GM19035 (cell line): Measurements from ENCODE around the gene ODC1.

Experiments
- ATAC-seq: cut with Tn5 transposase; IDR thresholded peaks from one replicate; pipeline ENCODE4 v1.9.1; 2021; ENCODE audit not compliant: unreplicated experiment

Gene ODC1

DNA sequence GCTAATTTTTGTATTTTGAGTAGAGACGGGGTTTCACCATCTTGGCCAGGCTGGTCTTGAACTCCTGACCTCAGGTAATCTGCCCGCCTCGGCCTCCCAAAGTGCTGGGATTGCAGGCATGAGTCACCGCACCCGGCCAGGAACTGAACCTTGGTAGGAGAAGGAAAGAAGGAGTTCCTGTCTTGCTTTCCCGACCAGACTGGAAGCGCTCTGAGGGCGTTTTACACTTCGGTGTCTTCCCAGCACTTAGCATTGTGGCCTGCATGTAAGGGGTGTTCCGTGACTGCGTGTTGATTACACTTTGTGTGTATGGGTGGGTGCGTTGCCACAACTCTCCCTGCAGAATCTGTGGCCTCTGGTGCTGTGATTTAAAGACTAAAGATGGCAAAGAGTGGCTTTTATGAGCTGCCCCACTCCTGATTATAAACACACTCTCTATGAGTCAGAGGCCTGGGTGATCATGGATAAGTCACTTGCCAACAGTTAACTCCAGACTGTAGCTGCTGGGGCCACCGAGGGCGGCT, 46.0 kb downstream of the ODC1 start:
- no peak for ATAC-seq

DNA sequence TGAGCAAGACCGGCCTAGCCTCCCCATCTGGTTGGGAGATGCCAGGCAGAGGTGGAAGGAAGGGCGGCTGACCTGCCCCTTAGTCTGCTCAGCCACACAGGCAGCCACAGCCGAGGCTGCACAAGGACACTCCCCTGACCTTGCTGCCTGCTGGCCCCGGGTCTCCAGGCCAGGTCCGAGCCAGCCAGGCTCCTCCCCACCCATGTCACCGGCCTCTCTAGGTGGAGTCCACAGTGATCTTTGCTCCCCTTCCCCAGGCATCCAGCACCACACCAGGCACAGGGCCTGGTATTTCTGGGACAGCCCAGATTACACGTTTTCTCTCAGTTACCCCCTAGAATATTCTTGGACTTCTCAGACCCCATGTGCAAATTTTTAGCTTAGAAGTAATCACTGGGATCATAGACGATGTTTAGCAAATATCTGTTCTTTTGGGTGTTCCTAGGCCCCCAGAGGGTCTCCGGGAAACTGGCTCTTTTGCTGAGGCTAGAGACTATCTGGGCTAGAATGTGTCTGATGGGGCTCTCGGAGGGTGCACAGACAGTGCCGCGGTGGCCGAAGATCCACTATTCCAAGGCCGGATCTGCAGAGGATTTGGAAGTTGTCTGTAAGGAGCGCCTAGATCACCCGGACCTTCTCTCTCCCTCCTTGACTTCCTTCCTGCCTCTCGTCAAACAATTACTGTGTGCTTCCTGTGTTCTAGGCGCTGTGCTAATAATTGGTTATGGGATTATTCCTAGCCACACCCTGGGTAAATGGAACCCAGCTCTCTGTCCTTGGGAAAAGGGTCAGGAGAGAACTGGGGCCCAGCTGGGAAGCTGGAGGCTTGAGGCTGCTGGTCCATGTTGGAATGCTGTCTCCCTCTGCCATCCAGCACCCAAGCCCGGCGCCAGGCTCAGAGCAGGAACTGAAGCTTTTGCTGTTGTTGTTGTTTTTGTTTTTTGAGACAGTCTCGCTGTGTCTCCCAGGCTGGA, 46.9 kb downstream of the ODC1 start:
- no peak for ATAC-seq

DNA sequence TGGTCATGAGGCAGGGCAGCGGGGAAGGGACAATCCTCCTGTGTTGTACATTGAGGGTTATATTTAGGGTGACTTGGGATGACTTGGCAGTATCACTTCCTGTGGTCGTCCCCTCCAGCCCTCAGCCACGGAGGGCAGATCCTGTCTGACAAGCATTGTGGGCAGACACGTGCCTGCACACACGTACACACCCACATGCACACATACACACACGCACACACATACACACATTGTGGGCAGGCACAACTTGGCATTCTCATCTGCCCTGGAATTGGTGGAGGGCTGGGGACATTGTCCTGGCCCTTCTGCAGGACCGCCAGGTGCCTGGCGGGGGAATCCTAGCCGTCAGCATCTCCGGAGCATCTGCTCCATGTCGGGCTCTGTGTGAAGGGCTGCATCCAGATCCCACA, 47.6 kb downstream of the ODC1 start:
- no peak for ATAC-seq

DNA sequence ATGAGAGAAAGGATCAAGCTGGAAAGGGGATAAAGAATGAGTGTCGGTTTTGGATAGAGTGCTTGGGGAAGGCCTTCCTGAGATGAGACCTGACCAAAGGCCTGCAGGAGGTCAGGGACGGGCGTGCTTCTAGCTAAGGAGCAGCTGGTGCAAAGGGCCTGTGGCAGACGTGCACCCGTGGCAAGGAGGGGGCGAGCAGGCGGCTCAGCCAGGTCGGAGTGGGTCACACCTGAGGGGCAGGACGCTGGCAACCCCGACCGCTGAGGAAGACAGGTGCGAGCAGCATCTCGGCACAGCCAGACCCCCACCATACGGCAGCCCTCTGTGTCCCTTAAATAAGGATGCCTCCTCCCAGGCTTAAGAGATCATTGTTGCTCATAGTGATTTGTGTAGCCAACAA, 48.1 kb downstream of the ODC1 start:
- no peak for ATAC-seq

DNA sequence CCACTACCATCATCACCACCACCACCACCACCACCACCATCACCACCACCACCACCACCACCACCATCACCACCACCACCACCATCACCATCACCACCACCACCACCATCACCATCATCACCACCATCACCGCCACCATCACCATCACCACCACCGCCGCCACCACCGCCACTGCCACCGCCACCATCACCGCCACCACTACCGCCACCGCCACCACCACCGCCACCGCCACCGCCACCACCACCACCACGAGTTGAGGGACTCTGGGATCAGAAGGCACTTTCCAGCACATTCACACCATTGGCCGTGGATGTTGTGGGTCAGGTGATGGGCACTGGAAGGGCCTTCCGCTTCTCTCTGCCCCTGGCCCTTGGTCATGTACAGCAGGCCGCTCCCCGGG, 48.8 kb downstream of the ODC1 start:
- ATAC-seq = no peak

DNA sequence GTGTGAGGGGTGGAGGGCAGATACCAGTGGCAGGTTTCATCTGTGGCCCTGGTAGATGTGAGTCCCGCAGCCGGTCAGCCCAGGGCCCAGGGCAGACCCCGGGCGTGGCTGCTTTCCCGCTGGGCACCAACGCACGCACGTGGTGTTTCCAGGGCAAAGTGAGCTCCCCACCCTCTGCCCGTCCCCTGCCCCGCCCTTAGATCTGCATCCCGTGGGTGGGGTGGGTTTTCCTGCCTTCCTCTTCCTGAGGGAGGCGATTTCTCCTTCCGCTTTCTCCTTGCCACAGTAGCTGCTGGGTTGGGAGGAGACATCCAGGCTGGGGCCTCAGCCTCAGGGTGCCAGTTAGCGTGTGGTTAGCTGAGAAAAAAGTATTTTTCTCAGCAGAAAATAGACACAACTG, 49.6 kb downstream of the ODC1 start:
- ATAC-seq = no peak

DNA sequence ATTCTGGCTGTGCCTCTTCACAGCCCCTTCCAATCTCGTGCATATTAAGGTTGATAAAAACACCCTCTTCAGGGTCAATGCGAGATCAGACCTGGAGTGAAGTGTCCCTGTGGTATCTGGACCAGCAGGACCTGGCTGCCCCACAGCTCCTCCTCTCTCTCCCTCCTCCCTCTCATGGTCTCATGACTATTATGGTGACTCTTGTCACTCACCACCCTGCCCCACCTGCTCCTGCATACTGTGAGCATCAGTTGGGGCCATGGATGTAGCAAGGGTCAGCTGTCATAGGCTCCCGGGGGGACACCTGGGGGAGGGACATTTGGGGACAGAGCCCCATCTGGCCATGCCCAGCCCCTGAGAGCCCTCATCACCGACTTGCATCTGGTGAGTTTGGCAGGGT, 50.2 kb downstream of the ODC1 start:
- ATAC-seq = no peak

DNA sequence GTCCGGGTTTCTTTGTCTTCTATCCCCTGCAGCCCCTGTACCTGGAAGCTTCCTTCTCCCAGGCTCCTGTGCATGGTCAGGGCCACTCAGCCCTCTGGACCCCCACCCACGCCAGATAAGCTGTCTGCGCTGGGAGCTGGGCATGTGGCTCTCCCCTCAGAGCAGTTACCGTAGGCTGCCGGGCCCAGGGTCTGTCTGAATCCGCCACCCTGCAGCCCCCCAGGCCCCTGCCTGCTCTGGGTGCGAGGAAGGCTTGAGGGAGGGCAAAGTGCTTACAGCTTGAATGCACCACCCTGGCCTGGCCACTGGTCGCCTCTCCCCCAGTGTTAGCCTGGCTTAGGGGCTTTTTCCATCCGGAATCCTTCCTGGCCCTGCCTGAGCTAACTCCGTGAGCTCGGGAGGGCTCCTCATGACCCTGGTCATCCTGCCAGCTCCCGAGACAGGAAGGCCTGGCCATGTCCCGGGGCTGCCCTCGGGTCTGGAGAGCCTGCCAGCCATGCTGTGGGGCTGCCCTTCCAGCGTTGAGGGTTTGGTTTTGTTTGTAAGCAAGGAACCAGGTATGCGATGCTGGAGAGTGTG, 50.7 kb downstream of the ODC1 start:
- no peak for ATAC-seq

DNA sequence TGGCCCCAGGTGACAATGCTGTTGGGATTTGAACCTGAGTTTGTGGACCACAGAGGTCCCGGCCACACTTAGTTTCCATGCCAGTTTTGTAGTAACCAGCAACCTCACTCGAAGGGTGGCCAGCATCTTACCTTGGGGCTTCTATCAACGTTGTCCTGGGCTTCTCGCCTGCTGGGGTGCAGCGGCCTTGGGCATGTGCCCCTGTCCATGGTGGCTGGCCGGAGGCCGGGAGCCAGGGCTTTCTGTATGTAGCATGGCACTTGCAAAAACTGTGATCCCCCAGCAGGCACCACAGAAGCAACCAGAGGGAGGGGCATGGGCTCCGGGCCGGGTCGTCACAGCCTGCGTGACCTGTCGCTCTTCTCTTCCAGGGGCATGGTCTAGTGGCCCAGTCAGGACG, 51.7 kb downstream of the ODC1 start:
- no peak for ATAC-seq

DNA sequence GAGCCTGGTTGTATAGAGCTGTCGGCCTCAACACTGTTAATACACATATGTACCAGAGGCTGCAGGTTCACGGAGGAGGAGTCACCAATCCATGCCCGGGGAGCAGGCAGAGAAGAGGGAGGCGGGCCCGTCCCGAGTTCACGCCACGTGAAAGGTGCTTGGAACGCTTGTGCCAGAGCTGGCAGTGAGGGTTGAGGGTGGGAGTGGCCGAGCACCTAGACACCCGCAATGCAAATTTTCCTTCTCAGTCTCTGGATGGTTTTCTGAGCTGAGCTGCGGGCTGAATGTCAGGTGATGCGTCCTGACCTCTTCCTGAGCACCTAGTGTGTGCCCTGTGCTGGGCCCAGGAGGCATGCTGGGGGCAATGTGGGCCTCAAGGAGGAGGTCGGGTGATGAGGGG, 52.2 kb downstream of the ODC1 start:
- ATAC-seq = no peak

DNA sequence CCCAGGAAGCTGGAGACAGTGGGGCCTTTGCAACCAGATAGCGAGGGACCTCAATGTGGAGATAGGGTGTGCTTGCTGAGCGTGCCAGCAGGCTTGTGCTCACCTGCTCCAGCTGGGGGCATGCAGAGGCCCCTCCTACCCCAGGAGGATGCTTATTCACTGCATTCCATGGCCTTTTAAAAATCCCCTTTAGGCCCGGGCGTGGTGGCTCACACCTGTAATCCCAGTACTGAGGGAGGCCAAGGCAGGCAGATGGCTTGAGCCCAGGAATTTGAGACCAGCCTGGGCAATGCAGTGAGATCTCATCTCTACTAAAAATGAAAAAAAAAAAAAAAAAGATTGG, 54.5 kb downstream of the ODC1 start:
- ATAC-seq = no peak

DNA sequence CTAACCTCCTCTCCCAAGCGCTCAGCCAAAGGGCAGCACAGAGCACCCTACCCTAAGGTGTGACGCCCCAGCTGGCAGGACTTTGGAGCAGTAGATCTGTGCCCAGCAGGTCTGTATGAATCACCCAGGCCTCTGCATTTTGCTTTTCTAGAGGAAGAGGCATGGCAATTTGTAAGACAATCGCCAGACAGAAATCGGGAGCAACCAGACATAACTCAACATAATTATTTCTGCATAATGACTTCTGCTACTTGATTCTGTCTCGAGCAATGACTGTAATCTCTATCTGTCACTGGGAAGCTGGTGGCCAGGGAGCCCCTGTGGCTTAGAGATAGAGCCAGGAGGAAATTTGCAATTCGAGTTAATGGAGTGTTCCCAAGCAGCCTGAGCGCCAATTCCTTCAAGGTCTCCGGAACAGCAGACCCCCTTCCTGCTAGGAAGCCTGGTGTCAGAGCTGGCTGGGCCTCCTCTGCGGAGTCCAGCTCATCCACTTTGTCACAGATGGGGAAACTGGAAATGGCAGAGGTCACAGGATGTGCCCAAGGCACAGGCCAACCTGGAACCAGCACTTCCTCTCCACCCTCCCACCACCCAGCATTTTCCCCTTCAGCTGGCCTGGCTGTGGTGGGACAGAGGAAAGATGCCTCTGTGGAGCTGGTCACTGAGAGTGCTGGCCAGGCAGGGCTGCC, 55.0 kb downstream of the ODC1 start:
- no peak for ATAC-seq

DNA sequence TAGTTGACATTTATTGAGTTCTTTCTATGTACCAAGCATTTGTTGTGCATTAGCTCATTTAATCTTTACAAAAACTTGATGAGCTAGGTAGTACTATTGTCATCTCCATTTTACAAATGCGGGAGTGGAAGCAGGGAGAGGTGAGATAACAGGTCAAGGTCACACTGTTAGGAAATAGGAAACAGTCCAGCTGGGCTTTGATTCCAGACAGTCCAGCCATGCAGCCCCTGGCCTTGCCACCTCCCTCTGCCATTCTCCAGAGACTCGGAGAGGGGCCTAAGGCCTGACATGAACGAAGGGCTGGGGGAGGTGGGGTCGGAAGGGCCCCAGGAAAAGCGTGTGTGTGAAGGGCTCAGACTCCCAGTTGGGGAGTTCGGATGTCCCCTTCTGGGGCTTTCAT, 55.6 kb downstream of the ODC1 start:
- no peak for ATAC-seq

DNA sequence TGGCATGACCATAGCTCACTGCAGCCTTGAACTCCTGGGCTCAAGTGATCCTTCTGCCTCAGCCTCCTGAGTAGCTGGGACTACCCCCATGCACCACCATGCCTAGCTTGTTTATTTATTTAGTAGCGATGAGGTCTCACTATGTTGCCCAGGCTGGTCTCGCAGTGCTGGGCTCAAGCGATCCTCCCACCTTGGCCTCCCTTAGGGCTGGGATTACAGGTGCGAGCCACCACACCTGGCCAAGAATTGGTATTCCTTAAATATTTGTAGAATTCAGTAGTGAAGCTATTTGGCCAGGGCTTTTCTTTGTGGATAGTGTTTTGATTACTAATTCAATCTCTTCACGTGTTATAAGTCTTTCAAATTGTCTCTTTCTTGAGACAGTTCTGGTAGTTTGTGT, 56.0 kb downstream of the ODC1 start:
- no peak for ATAC-seq

DNA sequence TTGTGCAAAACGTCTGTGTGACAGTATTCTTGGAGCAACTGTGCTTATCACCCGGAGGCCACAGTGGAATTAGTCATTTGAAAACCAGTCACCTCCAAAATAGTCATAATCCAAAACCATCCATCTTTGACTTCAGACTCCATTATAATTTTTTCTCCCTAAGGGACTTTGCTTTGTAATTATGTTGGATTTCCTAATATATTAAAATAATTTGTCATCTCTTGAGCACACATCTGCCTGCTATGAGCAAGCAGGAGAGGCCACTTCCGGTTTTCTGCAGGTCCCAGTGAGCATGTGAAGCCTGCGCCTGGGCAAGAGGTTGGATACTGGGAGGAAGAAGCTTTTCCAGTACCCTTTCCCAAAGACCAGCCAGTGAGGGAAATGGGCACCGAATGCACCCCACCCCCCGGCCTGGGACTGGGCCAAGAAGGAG, 57.7 kb downstream of the ODC1 start:
- no peak for ATAC-seq
